ENCODE data around the gene EFNA1. TPM values are rescaled to one million over a fixed set of nuclear protein-coding genes. Genes with fewer than 3 reads are reported as not detected.
"Not testable (repeated sequence)": the region's sequence is repeated elsewhere in the genome, so short reads cannot be mapped to it uniquely, and the experiment has no call there.

The EFNA1 gene
- total RNA-seq, 6 experiments from 2014 or later, result 87.5 to 419 (median 196) TPM

DNA sequence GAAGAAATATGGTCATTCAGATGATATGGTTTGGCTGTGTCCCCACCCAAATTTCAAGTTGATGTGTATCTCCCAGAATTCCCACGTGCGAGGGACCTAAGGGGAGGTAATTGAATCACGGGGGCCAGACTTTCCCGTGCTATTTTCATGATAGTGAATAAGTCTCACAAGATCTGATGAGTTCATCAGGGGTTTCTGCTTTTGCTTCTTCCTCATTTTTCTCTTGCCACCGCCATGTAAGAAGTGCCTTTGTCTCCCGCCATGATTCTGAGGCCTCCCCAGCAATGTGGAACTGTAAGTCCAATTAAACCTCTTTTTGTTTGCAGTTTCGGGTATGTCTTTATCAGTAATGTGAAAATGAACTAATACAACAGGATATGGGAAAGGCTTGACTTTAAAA lies 14.1 kb downstream of the EFNA1 start:
- Histone ChIP-seq H3K4me1 (peaks cover 0 to 13% (median 6%) of the 10 kb centered on the region in 4 donors), H3K9me3 (no peaks in the 10 kb centered on the region), H3K27me3 (no peaks in the 10 kb centered on the region), H3K27ac (no peak overlapping the region), H3K4me3 (no peak overlapping the region), H3K36me3 (no peaks in the 10 kb centered on the region)
- TF ChIP-seq, protein P1, sequence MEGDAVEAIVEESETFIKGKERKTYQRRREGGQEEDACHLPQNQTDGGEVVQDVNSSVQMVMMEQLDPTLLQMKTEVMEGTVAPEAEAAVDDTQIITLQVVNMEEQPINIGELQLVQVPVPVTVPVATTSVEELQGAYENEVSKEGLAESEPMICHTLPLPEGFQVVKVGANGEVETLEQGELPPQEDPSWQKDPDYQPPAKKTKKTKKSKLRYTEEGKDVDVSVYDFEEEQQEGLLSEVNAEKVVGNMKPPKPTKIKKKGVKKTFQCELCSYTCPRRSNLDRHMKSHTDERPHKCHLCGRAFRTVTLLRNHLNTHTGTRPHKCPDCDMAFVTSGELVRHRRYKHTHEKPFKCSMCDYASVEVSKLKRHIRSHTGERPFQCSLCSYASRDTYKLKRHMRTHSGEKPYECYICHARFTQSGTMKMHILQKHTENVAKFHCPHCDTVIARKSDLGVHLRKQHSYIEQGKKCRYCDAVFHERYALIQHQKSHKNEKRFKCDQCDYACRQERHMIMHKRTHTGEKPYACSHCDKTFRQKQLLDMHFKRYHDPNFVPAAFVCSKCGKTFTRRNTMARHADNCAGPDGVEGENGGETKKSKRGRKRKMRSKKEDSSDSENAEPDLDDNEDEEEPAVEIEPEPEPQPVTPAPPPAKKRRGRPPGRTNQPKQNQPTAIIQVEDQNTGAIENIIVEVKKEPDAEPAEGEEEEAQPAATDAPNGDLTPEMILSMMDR (IDR thresholded peaks at IDR 0.05), result no peak
- no peak for TF ChIP-seq POLR2A (IDR thresholded peaks at IDR 0.05)
- intact Hi-C loops (cut with DNase I), result no loop called here
- DNase-seq (no peak), ATAC-seq (no peak)
- 65% methylated on average over 7 of the region's 7 CpGs for WGBS (ENCODE audit: insufficient coverage, low coverage, low lambda C conversion rate, missing lambda C conversion rate)

DNA sequence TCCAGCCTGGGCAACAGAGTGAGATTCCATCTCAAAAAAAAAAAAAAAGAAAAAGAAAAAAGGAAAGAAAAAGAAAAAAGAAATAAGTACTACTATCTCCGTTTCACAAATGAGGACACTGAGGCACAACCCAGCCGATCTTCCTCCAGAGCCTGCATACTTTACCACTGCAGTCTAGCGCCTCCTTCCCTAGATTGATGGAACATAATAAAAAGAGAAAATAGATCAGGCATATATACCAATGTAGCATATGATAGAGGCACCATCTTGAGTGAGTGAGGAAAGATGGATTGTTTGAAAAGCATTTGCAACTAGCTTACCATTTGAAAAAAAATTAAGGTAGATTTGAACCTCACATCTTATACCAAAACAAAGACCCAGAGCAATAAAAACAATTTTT lies 17.8 kb downstream of the EFNA1 start:
- intact Hi-C loops (cut with DNase I), result no loop called here
- DNase-seq (no peak), ATAC-seq (no peak)
- Histone ChIP-seq H3K36me3 (no peaks in the 10 kb centered on the region), H3K4me1 (peaks cover 0 to 3% (median 0%) of the 10 kb centered on the region in 4 donors), H3K9me3 (no peaks in the 10 kb centered on the region), H3K27ac (no peak overlapping the region), H3K27me3 (no peaks in the 10 kb centered on the region), H3K4me3 (no peak overlapping the region)
- WGBS (ENCODE audit: insufficient coverage, low coverage, low lambda C conversion rate, missing lambda C conversion rate), result 78% methylated on average over 3 of the region's 3 CpGs
- TF ChIP-seq, protein P1 (IDR thresholded peaks at IDR 0.05), result no peak
- TF ChIP-seq POLR2A (IDR thresholded peaks at IDR 0.05), result no peak

DNA sequence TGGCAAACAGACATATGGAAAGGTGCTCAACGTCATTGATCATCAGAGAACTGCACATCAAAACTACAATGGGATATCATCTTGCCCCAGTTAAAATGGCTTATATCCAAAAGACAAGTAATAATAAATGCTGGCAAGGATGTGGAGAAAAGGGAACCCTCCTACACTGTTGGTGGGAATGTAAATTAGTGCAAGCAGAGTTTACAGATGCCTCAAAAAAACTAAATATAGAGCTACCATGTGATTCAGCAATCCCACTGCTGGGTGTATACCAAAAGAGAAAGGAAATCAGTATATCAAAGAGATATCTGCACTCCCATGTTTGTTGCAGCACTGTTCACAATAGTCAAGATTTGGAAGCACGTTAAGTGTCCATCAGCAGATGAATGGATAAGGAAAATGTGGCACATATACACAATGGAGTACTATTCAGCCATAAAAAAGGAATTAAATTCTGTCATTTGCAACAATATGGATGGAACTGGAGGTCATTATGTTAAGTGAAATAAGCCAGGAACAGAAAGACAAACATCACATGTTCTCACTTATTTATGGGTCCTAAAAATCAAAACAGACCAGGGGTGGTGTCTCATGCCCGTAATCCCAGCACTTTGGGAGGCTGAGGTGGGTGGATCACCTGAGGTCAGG lies 28.4 kb downstream of the EFNA1 start:
- DNase-seq; H3K36me3 ChIP-seq; H3K27ac ChIP-seq; H3K27me3 ChIP-seq; intact Hi-C loops (cut with DNase I); H3K9me3 ChIP-seq; ATAC-seq; H3K4me1 ChIP-seq; H3K4me3 ChIP-seq: not testable (repeated sequence)
- 53% methylated on average over 2 of the region's 3 CpGs for WGBS (ENCODE audit: insufficient coverage, low coverage, low lambda C conversion rate, missing lambda C conversion rate)

DNA sequence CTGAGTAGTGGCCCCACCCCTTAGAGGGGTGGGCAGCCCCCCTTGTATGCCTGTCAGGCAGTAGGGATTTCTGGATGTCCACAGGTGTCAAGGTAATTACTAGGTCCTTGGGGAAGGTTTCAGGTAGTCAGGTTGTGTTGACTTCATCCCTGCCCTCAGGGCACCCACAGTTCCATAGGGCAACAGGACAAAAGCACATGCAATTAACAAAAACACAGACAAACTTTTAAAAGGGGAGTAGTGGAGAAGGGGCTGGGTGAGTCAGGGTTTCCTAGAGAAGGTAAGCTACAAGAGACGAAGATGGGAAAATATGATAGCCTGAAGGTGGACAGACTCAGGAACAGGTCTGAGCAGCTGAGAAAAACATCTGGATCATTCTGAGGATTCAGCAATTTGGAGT lies 31.3 kb downstream of the EFNA1 start:
- intact Hi-C loops (cut with DNase I), result no loop called here
- H3K4me3 ChIP-seq, result no peak overlapping the region
- ATAC-seq, result no peak
- H3K4me1 ChIP-seq, result no peaks in the 10 kb centered on the region
- no peak for DNase-seq
- WGBS (ENCODE audit: insufficient coverage, low coverage, low lambda C conversion rate, missing lambda C conversion rate), result 81% methylated on average over 1 of the region's 1 CpG
- no peaks in the 10 kb centered on the region for H3K9me3 ChIP-seq
- TF ChIP-seq, protein P1 (IDR thresholded peaks at IDR 0.05), result no peak
- no peak for TF ChIP-seq POLR2A (IDR thresholded peaks at IDR 0.05)
- no peaks in the 10 kb centered on the region for H3K27me3 ChIP-seq
- no peaks in the 10 kb centered on the region for H3K36me3 ChIP-seq
- no peak overlapping the region for H3K27ac ChIP-seq

DNA sequence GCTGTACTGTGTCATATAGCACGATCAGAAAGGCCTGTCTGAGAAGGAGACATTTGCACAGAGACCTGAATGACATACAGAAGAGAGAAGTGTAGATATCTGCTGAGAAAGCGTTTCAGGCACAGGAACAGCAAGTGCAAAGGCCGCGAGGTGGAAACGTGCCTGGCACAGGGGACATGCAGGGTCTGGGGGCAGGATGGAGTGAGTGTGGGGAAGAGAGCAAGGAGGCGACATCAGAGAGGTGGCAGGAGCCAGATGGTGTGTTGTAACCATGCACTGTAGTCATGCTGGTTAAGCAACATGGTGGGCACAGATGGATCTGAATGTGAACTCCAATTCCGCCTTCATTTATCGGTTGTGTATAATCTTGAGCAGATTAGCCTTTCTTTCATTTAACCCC lies 32.5 kb downstream of the EFNA1 start:
- no peak overlapping the region for H3K27ac ChIP-seq
- intact Hi-C loops (cut with DNase I), result no loop called here
- WGBS (ENCODE audit: insufficient coverage, low coverage, low lambda C conversion rate, missing lambda C conversion rate), result 66% methylated on average over 8 of the region's 8 CpGs
- H3K4me1 ChIP-seq, result no peaks in the 10 kb centered on the region
- H3K4me3 ChIP-seq, result no peak overlapping the region
- H3K9me3 ChIP-seq, result no peaks in the 10 kb centered on the region
- H3K36me3 ChIP-seq, result no peaks in the 10 kb centered on the region
- ATAC-seq (no peak), DNase-seq (no peak)
- TF ChIP-seq, protein P1 (IDR thresholded peaks at IDR 0.05), result no peak
- TF ChIP-seq POLR2A (IDR thresholded peaks at IDR 0.05), result no peak
- no peaks in the 10 kb centered on the region for H3K27me3 ChIP-seq

DNA sequence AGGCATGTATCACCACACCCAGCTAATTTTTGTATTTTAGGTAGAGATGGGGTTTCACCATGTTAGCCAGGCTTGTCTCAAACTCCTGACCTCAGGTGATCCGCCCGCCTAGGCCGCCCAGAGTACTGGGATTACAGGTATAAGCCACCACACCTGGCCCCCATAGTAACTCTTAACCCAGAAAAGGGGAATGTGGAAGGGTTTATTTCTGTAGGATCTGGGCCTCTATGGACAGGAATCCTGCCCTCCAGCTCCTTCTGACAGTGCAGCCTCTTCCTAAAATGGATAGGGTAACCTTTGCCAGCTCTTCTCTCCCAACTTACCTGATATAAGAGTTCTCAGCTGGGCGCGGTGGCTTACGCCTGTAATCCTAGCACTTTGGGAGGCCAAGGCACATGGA lies 35.0 kb downstream of the EFNA1 start:
- ATAC-seq; H3K27me3 ChIP-seq; DNase-seq; H3K9me3 ChIP-seq; intact Hi-C loops (cut with DNase I); H3K36me3 ChIP-seq; H3K4me1 ChIP-seq; H3K4me3 ChIP-seq; H3K27ac ChIP-seq: not testable (repeated sequence)
- 80% methylated on average over 1 of the region's 6 CpGs for WGBS (ENCODE audit: insufficient coverage, low coverage, low lambda C conversion rate, missing lambda C conversion rate)

DNA sequence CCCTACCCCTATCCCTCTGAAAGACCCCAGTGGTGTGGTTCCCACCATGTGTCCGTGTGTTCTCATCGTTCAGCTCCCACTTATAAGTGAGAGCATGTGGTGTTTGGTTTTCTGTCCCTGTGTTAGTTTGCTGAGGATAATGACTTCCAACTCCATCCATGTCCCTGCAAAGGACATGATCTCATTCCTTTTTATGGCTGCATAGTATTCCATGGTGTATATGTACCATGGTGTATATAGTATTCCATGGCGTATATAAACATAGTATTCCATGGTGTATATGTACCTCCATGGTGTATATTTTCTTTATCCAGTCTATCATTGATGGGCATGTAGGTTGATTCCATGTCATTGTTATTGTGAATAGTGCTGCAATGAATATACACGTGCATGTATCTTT lies 36.1 kb downstream of the EFNA1 start:
- H3K4me3 ChIP-seq; H3K4me1 ChIP-seq; H3K36me3 ChIP-seq; ATAC-seq; DNase-seq; intact Hi-C loops (cut with DNase I); H3K27me3 ChIP-seq; H3K27ac ChIP-seq; H3K9me3 ChIP-seq: not testable (repeated sequence)
- 90% methylated on average over 4 of the region's 4 CpGs for WGBS (ENCODE audit: insufficient coverage, low coverage, low lambda C conversion rate, missing lambda C conversion rate)

DNA sequence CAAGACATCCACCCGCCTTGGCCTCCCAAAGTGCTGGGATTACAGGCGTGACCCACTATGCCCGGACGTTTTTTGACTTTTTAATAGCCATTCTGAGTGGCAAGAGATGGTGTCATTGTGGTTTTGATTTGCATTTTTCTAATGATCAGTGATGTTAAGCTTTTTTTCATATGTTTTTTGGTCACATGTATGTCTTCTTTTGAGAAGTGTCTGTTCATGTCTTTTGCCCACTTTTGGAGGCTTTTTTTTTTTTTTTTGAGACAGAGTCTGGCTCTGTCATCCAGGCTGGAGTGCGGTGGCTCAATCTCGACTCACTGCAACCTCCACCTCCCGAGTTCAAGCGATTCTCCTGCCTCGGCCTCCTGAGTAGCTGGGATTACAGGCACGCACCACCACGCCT lies 36.9 kb downstream of the EFNA1 start:
- H3K27ac ChIP-seq, H3K36me3 ChIP-seq, H3K4me3 ChIP-seq, H3K9me3 ChIP-seq, DNase-seq, H3K4me1 ChIP-seq, H3K27me3 ChIP-seq, ATAC-seq: not testable (repeated sequence)
- 88% methylated on average over 6 of the region's 11 CpGs for WGBS (ENCODE audit: insufficient coverage, low coverage, low lambda C conversion rate, missing lambda C conversion rate)
- intact Hi-C loops (cut with DNase I), result loop anchor here (5.0 kb wide), 1 partner anchor 72 kb away; no protein-coding TSS in a partner anchor

Data from right lobe of liver (tissue), 6 donors.